Epithelial cell of proximal tubule (primary cell): Measurements from ENCODE around the gene PRLH. TPM values are rescaled to one million over a fixed set of nuclear protein-coding genes. Genes with fewer than 3 reads are reported as not detected.

ENCODE experiments used
- DNase-seq: peaks from one replicate; pipeline ENCODE4 v3.0.0-alpha.2; 2011; ENCODE audit warnings: low read depth
- H3K4me3 ChIP-seq: 2 replicates; pipeline ENCODE4 v1.5.1; 2011; ENCODE audit warnings: low read depth, mild to moderate bottlenecking, low read length
- CTCF ChIP-seq: conservative IDR thresholded peaks from 2 replicates; pipeline ENCODE4 v1.5.1; 2012; ENCODE audit warnings: low read depth, mild to moderate bottlenecking, low read length
- total RNA-seq: library from RNA; depleted of rRNA; stranded (reverse); fragments of >200 nt; gene quantifications from 2 replicates; pipeline ENCODE4 v1.2.3, GENCODE V29; 2015

The PRLH gene
- total RNA-seq, 1 donor from 2014 or later, result not detected

- TF ChIP-seq CTCF, result no peak
- no peak overlapping the region for H3K4me3 ChIP-seq
- no peak for DNase-seq
Measured at GRCh38 chr2:237533668-237534161, 32.7 kb upstream of the PRLH start.

GRCh38 chr2:237534380-237534779 lies 32.0 kb upstream of the PRLH start:
- H3K4me3 ChIP-seq, result no peak overlapping the region
- no peak for TF ChIP-seq CTCF

GRCh38 chr2:237535385-237536082 lies 30.8 kb upstream of the PRLH start:
- TF ChIP-seq CTCF, result no peak
- H3K4me3 ChIP-seq, result no peak overlapping the region
- DNase-seq, result no peak

More at GRCh38 chr2:237534380-237534779, 32.0 kb upstream of the PRLH start:
- DNase-seq, result no peak

GRCh38 chr2:237536083-237536415 lies 30.3 kb upstream of the PRLH start:
- no peak for TF ChIP-seq CTCF
- H3K4me3 ChIP-seq, result no peak overlapping the region
- no peak for DNase-seq

GRCh38 chr2:237536617-237537016 lies 29.8 kb upstream of the PRLH start:
- TF ChIP-seq CTCF, result no peak
- no peak for DNase-seq
- H3K4me3 ChIP-seq, result no peak overlapping the region

- no peak for DNase-seq
- TF ChIP-seq CTCF, result no peak
- no peak overlapping the region for H3K4me3 ChIP-seq
Measured at GRCh38 chr2:237538001-237538720, 28.2 kb upstream of the PRLH start.

GRCh38 chr2:237538901-237539300 lies 27.5 kb upstream of the PRLH start:
- DNase-seq, result no peak
- no peak for TF ChIP-seq CTCF
- H3K4me3 ChIP-seq, result no peak overlapping the region
